SK-N-MC (cell line): Measurements from ENCODE around the gene SUSD4.

ENCODE experiments used
- DNase-seq: peaks from one replicate; pipeline ENCODE4 v3.0.0-alpha.2; 2011; ENCODE audit warnings: low read depth, low spot score
- H3K27ac ChIP-seq: fragments of 200-600 bp; sonication (generic); 2 replicates; pipeline ENCODE4 v1.5.1; 2016; ENCODE audit warnings: mixed run types
- H3K36me3 ChIP-seq: fragments of 200-600 bp; sonication (generic); 2 replicates; pipeline ENCODE4 v1.6.1; 2017; ENCODE audit warnings: antibody characterized with exemption, low read length, mixed read lengths; ENCODE audit not compliant: insufficient read depth
- H3K4me3 ChIP-seq: fragments of 200-600 bp; sonication (generic); 2 replicates; pipeline ENCODE4 v1.5.1; 2016
- H3K9ac ChIP-seq: fragments of 200-600 bp; sonication (generic); 2 replicates; pipeline ENCODE4 v1.8.0; 2017; ENCODE audit warnings: mixed run types, mixed read lengths; ENCODE audit not compliant: insufficient read length
- H3K9me3 ChIP-seq: fragments of 200-600 bp; sonication (generic); 2 replicates; pipeline ENCODE4 v1.6.1; 2017; ENCODE audit warnings: low read depth, mild to moderate bottlenecking, antibody characterized with exemption, low read length, moderate library complexity, mixed read lengths
- EZH2 ChIP-seq: fragments of 200-600 bp; sonication (generic); IDR thresholded peaks from one replicate; pipeline ENCODE4 v1.6.1; 2017; ENCODE audit warnings: antibody characterized with exemption
- FOXP2 ChIP-seq: optimal IDR thresholded peaks from 2 replicates; pipeline ENCODE3; 2011; ENCODE audit warnings: mild to moderate bottlenecking, moderate library complexity; ENCODE audit not compliant: insufficient read depth; ENCODE audit errors: extremely low read length, control extremely low read depth
- POLR2AphosphoS5 ChIP-seq: IDR thresholded peaks from 2 replicates; pipeline ENCODE4 v1.6.1; 2012; ENCODE audit warnings: mild to moderate bottlenecking, low read depth, low read length, borderline replicate concordance

SUSD4 gene

GRCh38 chr1:223319398-223319797 lies 44.6 kb downstream of the SUSD4 start:
- H3K9ac ChIP-seq, result no peak overlapping the region
- DNase-seq, result no peak
- TF ChIP-seq EZH2 (no peak), POLR2AphosphoS5 (no peak), FOXP2 (no peak)
- H3K36me3 ChIP-seq, result no peaks in the 10 kb centered on the region
- H3K4me3 ChIP-seq, result no peak overlapping the region
- no peaks in the 10 kb centered on the region for H3K9me3 ChIP-seq
- H3K27ac ChIP-seq, result no peak overlapping the region

GRCh38 chr1:223316082-223316481 lies 47.9 kb downstream of the SUSD4 start:
- Histone ChIP-seq H3K9me3 (no peaks in the 10 kb centered on the region), H3K4me3 (no peak overlapping the region), H3K9ac (no peak overlapping the region), H3K36me3 (no peaks in the 10 kb centered on the region), H3K27ac (no peak overlapping the region)
- DNase-seq, result no peak
- no peak for TF ChIP-seq POLR2AphosphoS5
- TF ChIP-seq EZH2, result no peak
- TF ChIP-seq FOXP2, result no peak

GRCh38 chr1:223315665-223316064 lies 48.3 kb downstream of the SUSD4 start:
- H3K27ac ChIP-seq, result no peak overlapping the region

GRCh38 chr1:223313415-223313754 lies 50.6 kb downstream of the SUSD4 start:
- Histone ChIP-seq H3K4me3 (no peak overlapping the region), H3K9ac (no peak overlapping the region), H3K9me3 (no peaks in the 10 kb centered on the region), H3K27ac (no peak overlapping the region), H3K36me3 (no peaks in the 10 kb centered on the region)
- TF ChIP-seq FOXP2 (no peak), EZH2 (no peak), POLR2AphosphoS5 (no peak)
- no peak for DNase-seq

More at GRCh38 chr1:223315665-223316064, 48.3 kb downstream of the SUSD4 start:
- no peak for DNase-seq
- no peak for TF ChIP-seq FOXP2
- no peak for TF ChIP-seq EZH2
- no peak for TF ChIP-seq POLR2AphosphoS5
- Histone ChIP-seq H3K9ac (no peak overlapping the region), H3K36me3 (no peaks in the 10 kb centered on the region), H3K9me3 (no peaks in the 10 kb centered on the region), H3K4me3 (no peak overlapping the region)

GRCh38 chr1:223312705-223313414 lies 51.1 kb downstream of the SUSD4 start:
- no peak overlapping the region for H3K9ac ChIP-seq
- H3K4me3 ChIP-seq, result no peak overlapping the region
- no peaks in the 10 kb centered on the region for H3K9me3 ChIP-seq
- no peak for TF ChIP-seq POLR2AphosphoS5
- no peak for TF ChIP-seq EZH2
- no peak for TF ChIP-seq FOXP2
- no peaks in the 10 kb centered on the region for H3K36me3 ChIP-seq
- DNase-seq, result no peak
- H3K27ac ChIP-seq, result no peak overlapping the region

GRCh38 chr1:223312273-223312672 lies 51.7 kb downstream of the SUSD4 start:
- no peaks in the 10 kb centered on the region for H3K36me3 ChIP-seq
- H3K9me3 ChIP-seq, result no peaks in the 10 kb centered on the region
- no peak overlapping the region for H3K27ac ChIP-seq
- H3K4me3 ChIP-seq, result no peak overlapping the region
- no peak overlapping the region for H3K9ac ChIP-seq
- no peak for TF ChIP-seq FOXP2
- no peak for TF ChIP-seq EZH2
- DNase-seq, result no peak

- Histone ChIP-seq H3K27ac (no peak overlapping the region), H3K36me3 (no peaks in the 10 kb centered on the region), H3K9me3 (no peaks in the 10 kb centered on the region), H3K9ac (no peak overlapping the region), H3K4me3 (no peak overlapping the region)
- TF ChIP-seq EZH2 (no peak), FOXP2 (no peak), POLR2AphosphoS5 (no peak)
- no peak for DNase-seq
These were observed 52.1 kb downstream of the SUSD4 start for GRCh38 chr1:223311826-223312225.

- TF ChIP-seq EZH2, result no peak
- TF ChIP-seq POLR2AphosphoS5, result no peak
- TF ChIP-seq FOXP2, result no peak
- Histone ChIP-seq H3K9ac (no peak overlapping the region), H3K4me3 (no peak overlapping the region), H3K27ac (no peak overlapping the region), H3K36me3 (no peaks in the 10 kb centered on the region), H3K9me3 (no peaks in the 10 kb centered on the region)
- no peak for DNase-seq
These were observed 55.8 kb downstream of the SUSD4 start for GRCh38 chr1:223308136-223308535.

GRCh38 chr1:223307544-223307943 lies 56.4 kb downstream of the SUSD4 start:
- Histone ChIP-seq H3K36me3 (no peaks in the 10 kb centered on the region), H3K27ac (no peak overlapping the region), H3K9ac (no peak overlapping the region), H3K9me3 (no peaks in the 10 kb centered on the region), H3K4me3 (no peak overlapping the region)
- TF ChIP-seq POLR2AphosphoS5 (no peak), FOXP2 (no peak), EZH2 (no peak)
- no peak for DNase-seq

GRCh38 chr1:223304931-223305330 lies 59.0 kb downstream of the SUSD4 start:
- Histone ChIP-seq H3K27ac (no peak overlapping the region), H3K36me3 (no peaks in the 10 kb centered on the region), H3K4me3 (no peak overlapping the region), H3K9me3 (no peaks in the 10 kb centered on the region), H3K9ac (no peak overlapping the region)
- TF ChIP-seq FOXP2 (no peak), POLR2AphosphoS5 (no peak)
- no peak for DNase-seq
